ENCODE data around the gene GRIK5.
"Not testable (repeated sequence)": the region's sequence is repeated elsewhere in the genome, so short reads cannot be mapped to it uniquely, and the experiment has no call there.

GRIK5 gene

GRCh38 chr19:41991925-41992569, 78.0 kb downstream of the GRIK5 start:
- H3K27ac ChIP-seq (ENCODE audit: low read length, poor library complexity, severe bottlenecking); H4K91ac ChIP-seq (ENCODE audit: low read length); H3K4me2 ChIP-seq (ENCODE audit: low read length, poor library complexity, severe bottlenecking); H3K9me3 ChIP-seq (ENCODE audit: control insufficient read depth, low read length); H2AFZ ChIP-seq (ENCODE audit: low read depth, low read length); H2BK12ac ChIP-seq (ENCODE audit: low read length in 2 of 2); H2BK15ac ChIP-seq (ENCODE audit: low read depth, poor library complexity, severe bottlenecking); H3K9ac ChIP-seq (ENCODE audit: low read length); DNase-seq; H3K4me3 ChIP-seq (ENCODE audit: insufficient read depth in 1 of 2, low read depth in 1 of 2, low read length in 2 of 2); H3K14ac ChIP-seq (ENCODE audit: low read length in 2 of 2); H2BK5ac ChIP-seq (ENCODE audit: low read depth, low read length, poor library complexity, severe bottlenecking); H2AK5ac ChIP-seq (ENCODE audit: low read length, severe bottlenecking); H3K36me3 ChIP-seq (ENCODE audit: control insufficient read depth in 1 of 2, insufficient read depth in 2 of 2, low read depth in 1 of 2, low read length in 2 of 2); H4K8ac ChIP-seq (ENCODE audit: low read length); H3K23ac ChIP-seq (ENCODE audit: low read length in 2 of 2); H3K4ac ChIP-seq (ENCODE audit: low read depth in 1 of 2, low read length in 2 of 2); H2BK120ac ChIP-seq (ENCODE audit: low read depth, low read length); H3K79me1 ChIP-seq (replicated peaks; ENCODE audit: low read length, poor library complexity, severe bottlenecking); H3K18ac ChIP-seq (ENCODE audit: low read depth in 1 of 2, low read length in 2 of 2): not testable (repeated sequence)
- Histone ChIP-seq H3K4me1 (ENCODE audit: control insufficient read depth, insufficient read depth, low read depth, low read length) (peaks cover 13% of the 10 kb centered on the region), H3K27me3 (ENCODE audit: control insufficient read depth in 1 of 2, insufficient read depth in 1 of 2, low read length in 2 of 2) (peaks cover 59 to 83% of the 10 kb centered on the region in 2 experiments)
- WGBS: 91% methylated on average over 11 of the region's 11 CpGs

GRCh38 chr19:41991025-41991424, 79.0 kb downstream of the GRIK5 start:
- no peak overlapping the region for H3K27ac ChIP-seq (ENCODE audit: low read length, poor library complexity, severe bottlenecking)
- H2BK120ac ChIP-seq (ENCODE audit: low read depth, low read length): no peak overlapping the region
- no peak overlapping the region for H4K8ac ChIP-seq (ENCODE audit: low read length)
- 66% methylated on average over 15 of the region's 15 CpGs for WGBS
- H3K4me1 ChIP-seq (ENCODE audit: control insufficient read depth, insufficient read depth, low read depth, low read length): peaks cover 13% of the 10 kb centered on the region
- no peak overlapping the region for H3K4ac ChIP-seq (ENCODE audit: low read depth in 1 of 2, low read length in 2 of 2)
- H3K9me3 ChIP-seq (ENCODE audit: control insufficient read depth, low read length): no peaks in the 10 kb centered on the region
- H2AFZ ChIP-seq (ENCODE audit: low read depth, low read length): no peak overlapping the region
- no peak overlapping the region for H2BK5ac ChIP-seq (ENCODE audit: low read depth, low read length, poor library complexity, severe bottlenecking)
- no peak overlapping the region for H3K23ac ChIP-seq (ENCODE audit: low read length in 2 of 2)
- peaks cover 52 to 78% of the 10 kb centered on the region in 2 experiments for H3K27me3 ChIP-seq (ENCODE audit: control insufficient read depth in 1 of 2, insufficient read depth in 1 of 2, low read length in 2 of 2)
- H3K18ac ChIP-seq (ENCODE audit: low read depth in 1 of 2, low read length in 2 of 2): no peak overlapping the region
- no peak overlapping the region for H2BK12ac ChIP-seq (ENCODE audit: low read length in 2 of 2)
- DNase-seq: no peak
- no peak overlapping the region for H2BK15ac ChIP-seq (ENCODE audit: low read depth, poor library complexity, severe bottlenecking)
- no peak overlapping the region for H3K4me3 ChIP-seq (ENCODE audit: insufficient read depth in 1 of 2, low read depth in 1 of 2, low read length in 2 of 2)
- no peak overlapping the region for H3K9ac ChIP-seq (ENCODE audit: low read length)
- no peak overlapping the region for H2AK5ac ChIP-seq (ENCODE audit: low read length, severe bottlenecking)
- H3K36me3 ChIP-seq (ENCODE audit: control insufficient read depth in 1 of 2, insufficient read depth in 2 of 2, low read depth in 1 of 2, low read length in 2 of 2): no peaks in the 10 kb centered on the region
- H3K79me1 ChIP-seq (replicated peaks; ENCODE audit: low read length, poor library complexity, severe bottlenecking): no peaks in the 10 kb centered on the region
- no peak overlapping the region for H4K91ac ChIP-seq (ENCODE audit: low read length)
- H3K14ac ChIP-seq (ENCODE audit: low read length in 2 of 2): no peak overlapping the region
- H3K4me2 ChIP-seq (ENCODE audit: low read length, poor library complexity, severe bottlenecking): no peak overlapping the region

- no peak overlapping the region for H2AK5ac ChIP-seq (ENCODE audit: low read length, severe bottlenecking)
- H4K8ac ChIP-seq (ENCODE audit: low read length): no peak overlapping the region
- H2BK5ac ChIP-seq (ENCODE audit: low read depth, low read length, poor library complexity, severe bottlenecking): no peak overlapping the region
- H3K4me3 ChIP-seq (ENCODE audit: insufficient read depth in 1 of 2, low read depth in 1 of 2, low read length in 2 of 2): no peak overlapping the region
- 95% methylated on average over 2 of the region's 2 CpGs for WGBS
- H3K27ac ChIP-seq (ENCODE audit: low read length, poor library complexity, severe bottlenecking): no peak overlapping the region
- H3K4ac ChIP-seq (ENCODE audit: low read depth in 1 of 2, low read length in 2 of 2): no peak overlapping the region
- H4K91ac ChIP-seq (ENCODE audit: low read length): no peak overlapping the region
- no peak overlapping the region for H2AFZ ChIP-seq (ENCODE audit: low read depth, low read length)
- H3K14ac ChIP-seq (ENCODE audit: low read length in 2 of 2): no peak overlapping the region
- no peaks in the 10 kb centered on the region for H3K79me1 ChIP-seq (replicated peaks; ENCODE audit: low read length, poor library complexity, severe bottlenecking)
- no peaks in the 10 kb centered on the region for H3K9me3 ChIP-seq (ENCODE audit: control insufficient read depth, low read length)
- H3K4me2 ChIP-seq (ENCODE audit: low read length, poor library complexity, severe bottlenecking): no peak overlapping the region
- H3K4me1 ChIP-seq (ENCODE audit: control insufficient read depth, insufficient read depth, low read depth, low read length): peaks cover 13% of the 10 kb centered on the region
- H3K27me3 ChIP-seq (ENCODE audit: control insufficient read depth in 1 of 2, insufficient read depth in 1 of 2, low read length in 2 of 2): peaks cover 47 to 77% of the 10 kb centered on the region in 2 experiments
- H3K9ac ChIP-seq (ENCODE audit: low read length): no peak overlapping the region
- no peaks in the 10 kb centered on the region for H3K36me3 ChIP-seq (ENCODE audit: control insufficient read depth in 1 of 2, insufficient read depth in 2 of 2, low read depth in 1 of 2, low read length in 2 of 2)
- H3K23ac ChIP-seq (ENCODE audit: low read length in 2 of 2): no peak overlapping the region
- no peak overlapping the region for H2BK120ac ChIP-seq (ENCODE audit: low read depth, low read length)
- no peak overlapping the region for H2BK12ac ChIP-seq (ENCODE audit: low read length in 2 of 2)
- H2BK15ac ChIP-seq (ENCODE audit: low read depth, poor library complexity, severe bottlenecking): no peak overlapping the region
- no peak overlapping the region for H3K18ac ChIP-seq (ENCODE audit: low read depth in 1 of 2, low read length in 2 of 2)
- no peak for DNase-seq
These were observed 79.4 kb downstream of the GRIK5 start for GRCh38 chr19:41990615-41991014.

GRCh38 chr19:41990028-41990427, 80.0 kb downstream of the GRIK5 start:
- no peak overlapping the region for H3K4me2 ChIP-seq (ENCODE audit: low read length, poor library complexity, severe bottlenecking)

More at GRCh38 chr19:41990028-41990427, 80.0 kb downstream of the GRIK5 start:
- Histone ChIP-seq H3K18ac (ENCODE audit: low read depth in 1 of 2, low read length in 2 of 2) (no peak overlapping the region), H3K9me3 (ENCODE audit: control insufficient read depth, low read length) (no peaks in the 10 kb centered on the region), H2BK120ac (ENCODE audit: low read depth, low read length) (no peak overlapping the region), H3K36me3 (ENCODE audit: control insufficient read depth in 1 of 2, insufficient read depth in 2 of 2, low read depth in 1 of 2, low read length in 2 of 2) (no peaks in the 10 kb centered on the region), H2BK15ac (ENCODE audit: low read depth, poor library complexity, severe bottlenecking) (no peak overlapping the region), H3K4me1 (ENCODE audit: control insufficient read depth, insufficient read depth, low read depth, low read length) (peaks cover 13% of the 10 kb centered on the region), H4K8ac (ENCODE audit: low read length) (no peak overlapping the region), H3K79me1 (replicated peaks; ENCODE audit: low read length, poor library complexity, severe bottlenecking) (no peaks in the 10 kb centered on the region), H2AFZ (ENCODE audit: low read depth, low read length) (no peak overlapping the region), H3K4ac (ENCODE audit: low read depth in 1 of 2, low read length in 2 of 2) (no peak overlapping the region), H3K9ac (ENCODE audit: low read length) (no peak overlapping the region), H2BK12ac (ENCODE audit: low read length in 2 of 2) (no peak overlapping the region), H3K4me3 (ENCODE audit: insufficient read depth in 1 of 2, low read depth in 1 of 2, low read length in 2 of 2) (no peak overlapping the region), H3K27me3 (ENCODE audit: control insufficient read depth in 1 of 2, insufficient read depth in 1 of 2, low read length in 2 of 2) (peaks cover 42 to 75% of the 10 kb centered on the region in 2 experiments), H2BK5ac (ENCODE audit: low read depth, low read length, poor library complexity, severe bottlenecking) (no peak overlapping the region), H3K23ac (ENCODE audit: low read length in 2 of 2) (no peak overlapping the region), H4K91ac (ENCODE audit: low read length) (no peak overlapping the region), H3K27ac (ENCODE audit: low read length, poor library complexity, severe bottlenecking) (no peak overlapping the region), H3K14ac (ENCODE audit: low read length in 2 of 2) (no peak overlapping the region), H2AK5ac (ENCODE audit: low read length, severe bottlenecking) (no peak overlapping the region)
- WGBS: 93% methylated on average over 4 of the region's 4 CpGs
- DNase-seq: no peak

Measured in mesenchymal stem cell (in vitro differentiated cells and primary cell).